ENCODE measurements around the gene NUDT22.

GRCh38 chr11:64247729-64248531 is 21.9 kb downstream of the NUDT22 start:
- TF ChIP-seq, protein P1, sequence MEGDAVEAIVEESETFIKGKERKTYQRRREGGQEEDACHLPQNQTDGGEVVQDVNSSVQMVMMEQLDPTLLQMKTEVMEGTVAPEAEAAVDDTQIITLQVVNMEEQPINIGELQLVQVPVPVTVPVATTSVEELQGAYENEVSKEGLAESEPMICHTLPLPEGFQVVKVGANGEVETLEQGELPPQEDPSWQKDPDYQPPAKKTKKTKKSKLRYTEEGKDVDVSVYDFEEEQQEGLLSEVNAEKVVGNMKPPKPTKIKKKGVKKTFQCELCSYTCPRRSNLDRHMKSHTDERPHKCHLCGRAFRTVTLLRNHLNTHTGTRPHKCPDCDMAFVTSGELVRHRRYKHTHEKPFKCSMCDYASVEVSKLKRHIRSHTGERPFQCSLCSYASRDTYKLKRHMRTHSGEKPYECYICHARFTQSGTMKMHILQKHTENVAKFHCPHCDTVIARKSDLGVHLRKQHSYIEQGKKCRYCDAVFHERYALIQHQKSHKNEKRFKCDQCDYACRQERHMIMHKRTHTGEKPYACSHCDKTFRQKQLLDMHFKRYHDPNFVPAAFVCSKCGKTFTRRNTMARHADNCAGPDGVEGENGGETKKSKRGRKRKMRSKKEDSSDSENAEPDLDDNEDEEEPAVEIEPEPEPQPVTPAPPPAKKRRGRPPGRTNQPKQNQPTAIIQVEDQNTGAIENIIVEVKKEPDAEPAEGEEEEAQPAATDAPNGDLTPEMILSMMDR (IDR thresholded peaks at IDR 0.05) = no peak
- TF ChIP-seq POLR2A (IDR thresholded peaks at IDR 0.05) (no peak), EP300 (IDR thresholded peaks at IDR 0.05) (no peak)

All from stomach (tissue), 4 donors.